Choroid plexus epithelial cell (primary cell): ENCODE measurements around the gene HPN.
"Not testable (repeated sequence)": the region's sequence is repeated elsewhere in the genome, so short reads cannot be mapped to it uniquely, and the experiment has no call there.

Experiments
- DNase-seq: peaks from one replicate; pipeline ENCODE4 v3.0.0-alpha.2; 2010; ENCODE audit warnings: low read depth
- H3K4me3 ChIP-seq: 2 replicates; pipeline ENCODE4 v1.5.1; 2011; ENCODE audit warnings: low read depth, mild to moderate bottlenecking, control low read depth, low read length, moderate library complexity
- TF ChIP-seq, protein P1 (sequence below): conservative IDR thresholded peaks from 2 replicates; pipeline ENCODE4 v1.5.1; 2011; ENCODE audit warnings: low read depth, mild to moderate bottlenecking, control low read depth, inconsistent platforms, low read length, moderate library complexity

The HPN gene

DNA sequence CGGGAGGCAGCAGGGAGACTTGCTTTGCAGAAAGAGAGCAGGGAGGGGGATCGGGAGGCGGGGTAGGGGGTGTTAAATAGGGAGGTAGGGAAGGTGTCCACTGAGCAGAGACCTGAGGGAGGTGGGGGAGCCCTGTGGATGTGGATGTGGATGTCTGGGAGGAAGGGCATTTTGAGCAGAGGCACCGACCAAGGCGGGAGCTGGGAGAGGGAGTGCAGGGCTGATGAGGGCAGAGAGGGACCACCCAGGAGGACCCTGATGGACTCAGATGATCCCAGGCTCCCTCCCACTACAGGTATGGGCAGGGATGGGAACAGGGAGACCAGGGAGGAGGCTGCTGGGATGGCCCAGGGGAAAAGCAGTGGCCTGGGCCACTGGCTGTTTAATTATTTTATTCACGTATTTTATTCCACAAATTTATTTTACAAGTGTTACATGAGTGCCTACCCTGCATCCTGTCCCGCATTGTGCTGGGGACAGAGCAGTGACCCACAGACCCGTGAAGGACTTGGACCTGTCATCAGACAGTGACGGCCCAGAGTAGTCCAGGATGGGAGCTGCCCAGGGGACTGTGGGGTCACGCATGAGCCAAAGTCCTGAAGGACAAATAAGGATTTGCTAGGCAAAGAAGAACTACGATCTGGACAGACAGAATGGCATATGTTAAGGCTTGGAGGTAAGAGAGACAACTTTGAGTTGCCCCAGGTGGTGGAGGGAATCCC is 36.1 kb upstream of the HPN start:
- no peak for DNase-seq
- TF ChIP-seq, protein P1, sequence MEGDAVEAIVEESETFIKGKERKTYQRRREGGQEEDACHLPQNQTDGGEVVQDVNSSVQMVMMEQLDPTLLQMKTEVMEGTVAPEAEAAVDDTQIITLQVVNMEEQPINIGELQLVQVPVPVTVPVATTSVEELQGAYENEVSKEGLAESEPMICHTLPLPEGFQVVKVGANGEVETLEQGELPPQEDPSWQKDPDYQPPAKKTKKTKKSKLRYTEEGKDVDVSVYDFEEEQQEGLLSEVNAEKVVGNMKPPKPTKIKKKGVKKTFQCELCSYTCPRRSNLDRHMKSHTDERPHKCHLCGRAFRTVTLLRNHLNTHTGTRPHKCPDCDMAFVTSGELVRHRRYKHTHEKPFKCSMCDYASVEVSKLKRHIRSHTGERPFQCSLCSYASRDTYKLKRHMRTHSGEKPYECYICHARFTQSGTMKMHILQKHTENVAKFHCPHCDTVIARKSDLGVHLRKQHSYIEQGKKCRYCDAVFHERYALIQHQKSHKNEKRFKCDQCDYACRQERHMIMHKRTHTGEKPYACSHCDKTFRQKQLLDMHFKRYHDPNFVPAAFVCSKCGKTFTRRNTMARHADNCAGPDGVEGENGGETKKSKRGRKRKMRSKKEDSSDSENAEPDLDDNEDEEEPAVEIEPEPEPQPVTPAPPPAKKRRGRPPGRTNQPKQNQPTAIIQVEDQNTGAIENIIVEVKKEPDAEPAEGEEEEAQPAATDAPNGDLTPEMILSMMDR: no peak
- H3K4me3 ChIP-seq: no peak overlapping the region

DNA sequence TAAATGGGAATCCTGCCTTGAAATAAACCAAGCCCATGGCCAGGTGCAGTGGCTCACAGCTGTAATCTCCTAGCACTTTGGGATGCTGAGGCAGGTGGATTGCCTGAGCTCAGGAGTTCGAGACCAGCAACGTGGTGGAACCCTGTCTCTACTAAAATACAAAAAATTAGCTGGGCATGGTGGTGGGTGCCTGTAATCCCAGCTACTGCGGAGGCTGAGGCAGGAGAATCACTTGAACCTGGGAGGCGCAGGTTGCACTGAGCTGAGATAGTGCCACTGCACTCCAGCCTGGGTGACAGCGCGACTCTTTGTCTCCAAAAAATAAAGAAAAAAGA is 35.5 kb upstream of the HPN start:
- not testable (repeated sequence) for DNase-seq, H3K4me3 ChIP-seq

DNA sequence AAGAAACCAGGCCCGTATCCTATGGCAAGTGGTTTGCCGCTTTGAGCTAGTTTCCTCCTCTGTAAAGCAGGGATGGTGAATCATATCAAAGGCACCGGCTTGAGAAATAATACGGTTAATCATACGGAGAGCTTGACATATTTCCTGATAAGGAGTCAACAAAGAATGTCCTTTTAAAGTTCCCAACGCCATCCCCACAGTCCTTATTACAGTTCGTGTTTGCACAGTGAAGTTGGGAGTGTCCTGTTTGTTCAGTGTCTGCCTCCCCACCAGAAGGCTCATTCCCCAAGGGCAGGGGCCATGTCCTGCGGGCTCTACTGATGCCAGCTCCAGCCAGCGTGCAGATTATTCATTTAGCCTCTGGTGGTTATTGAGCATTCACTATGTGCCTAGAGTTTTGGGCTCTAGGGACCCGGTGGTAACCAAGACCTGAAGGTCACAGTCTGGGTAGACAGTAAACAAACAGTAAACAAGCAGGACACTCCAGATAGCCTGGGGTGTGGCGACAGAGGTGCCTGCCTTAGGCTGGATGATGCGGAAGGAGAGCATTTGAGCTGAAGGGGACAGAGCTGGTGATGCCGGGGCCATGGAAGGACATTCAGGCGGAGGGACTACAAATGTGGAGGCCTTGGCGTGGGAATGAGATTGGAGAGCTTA is 35.1 kb upstream of the HPN start:
- TF ChIP-seq, protein P1: no peak
- DNase-seq: peak; percentile 71
- H3K4me3 ChIP-seq: no peak overlapping the region

DNA sequence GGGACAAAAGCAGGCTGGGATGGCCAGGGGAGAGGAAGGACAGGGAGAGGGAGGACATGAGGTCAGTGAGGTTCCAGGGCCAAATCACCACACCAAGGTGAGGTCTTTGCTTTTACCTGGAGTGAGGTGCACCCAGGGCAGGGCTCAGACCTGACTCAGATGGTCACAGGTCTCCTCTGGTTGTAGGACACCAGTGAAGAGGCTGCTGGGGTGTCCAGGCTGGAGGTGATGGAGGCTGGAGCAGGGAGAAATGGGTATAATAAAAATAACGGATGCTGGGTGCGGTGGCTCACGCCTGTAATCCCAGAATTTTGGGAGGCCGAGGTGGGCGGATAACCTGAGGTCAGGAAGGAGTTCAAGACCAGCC is 34.5 kb upstream of the HPN start:
- H3K4me3 ChIP-seq: no peak overlapping the region
- TF ChIP-seq, protein P1: no peak
- no peak for DNase-seq

DNA sequence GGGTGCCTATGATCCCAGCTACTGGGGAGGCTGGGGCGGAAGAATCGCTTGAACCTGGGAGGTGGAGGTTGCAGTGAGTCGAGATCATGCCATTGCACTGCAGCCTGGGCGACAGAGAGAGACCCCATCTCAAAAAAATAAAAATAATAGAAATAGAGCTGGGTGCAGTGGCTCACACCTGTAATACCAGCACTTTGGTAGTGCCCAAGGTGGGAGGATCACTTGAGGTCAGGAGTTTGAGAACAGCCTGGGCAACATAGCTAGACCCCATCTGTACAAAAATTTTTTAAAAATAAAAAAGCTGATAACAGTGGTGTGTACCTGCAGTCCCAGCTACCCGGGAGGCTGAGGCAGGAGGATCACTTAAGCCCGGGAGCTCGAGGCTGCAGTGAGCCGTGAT is 34.1 kb upstream of the HPN start:
- H3K4me3 ChIP-seq, DNase-seq: not testable (repeated sequence)

DNA sequence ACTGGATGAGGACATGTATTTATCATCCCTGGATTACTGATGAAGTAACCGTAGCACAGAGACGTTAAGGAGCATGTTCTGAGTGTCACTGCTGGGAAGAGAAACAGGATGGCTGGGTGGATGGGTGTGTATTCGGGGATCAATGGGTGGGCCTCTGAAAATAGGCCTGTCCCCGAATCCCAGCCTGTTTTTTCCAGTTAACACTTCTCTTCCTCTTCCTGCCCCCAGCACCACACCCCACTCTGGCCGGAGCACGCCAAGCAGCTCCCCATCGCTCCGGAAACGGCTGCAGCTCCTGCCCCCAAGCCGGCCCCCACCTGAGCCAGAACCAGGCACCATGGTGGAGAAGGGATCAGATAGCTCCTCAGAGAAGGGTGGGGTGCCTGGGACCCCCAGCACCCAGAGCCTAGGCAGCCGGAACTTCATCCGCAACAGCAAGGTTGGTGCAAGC is 32.6 kb upstream of the HPN start:
- no peak overlapping the region for H3K4me3 ChIP-seq
- TF ChIP-seq, protein P1: no peak
- DNase-seq: no peak

DNA sequence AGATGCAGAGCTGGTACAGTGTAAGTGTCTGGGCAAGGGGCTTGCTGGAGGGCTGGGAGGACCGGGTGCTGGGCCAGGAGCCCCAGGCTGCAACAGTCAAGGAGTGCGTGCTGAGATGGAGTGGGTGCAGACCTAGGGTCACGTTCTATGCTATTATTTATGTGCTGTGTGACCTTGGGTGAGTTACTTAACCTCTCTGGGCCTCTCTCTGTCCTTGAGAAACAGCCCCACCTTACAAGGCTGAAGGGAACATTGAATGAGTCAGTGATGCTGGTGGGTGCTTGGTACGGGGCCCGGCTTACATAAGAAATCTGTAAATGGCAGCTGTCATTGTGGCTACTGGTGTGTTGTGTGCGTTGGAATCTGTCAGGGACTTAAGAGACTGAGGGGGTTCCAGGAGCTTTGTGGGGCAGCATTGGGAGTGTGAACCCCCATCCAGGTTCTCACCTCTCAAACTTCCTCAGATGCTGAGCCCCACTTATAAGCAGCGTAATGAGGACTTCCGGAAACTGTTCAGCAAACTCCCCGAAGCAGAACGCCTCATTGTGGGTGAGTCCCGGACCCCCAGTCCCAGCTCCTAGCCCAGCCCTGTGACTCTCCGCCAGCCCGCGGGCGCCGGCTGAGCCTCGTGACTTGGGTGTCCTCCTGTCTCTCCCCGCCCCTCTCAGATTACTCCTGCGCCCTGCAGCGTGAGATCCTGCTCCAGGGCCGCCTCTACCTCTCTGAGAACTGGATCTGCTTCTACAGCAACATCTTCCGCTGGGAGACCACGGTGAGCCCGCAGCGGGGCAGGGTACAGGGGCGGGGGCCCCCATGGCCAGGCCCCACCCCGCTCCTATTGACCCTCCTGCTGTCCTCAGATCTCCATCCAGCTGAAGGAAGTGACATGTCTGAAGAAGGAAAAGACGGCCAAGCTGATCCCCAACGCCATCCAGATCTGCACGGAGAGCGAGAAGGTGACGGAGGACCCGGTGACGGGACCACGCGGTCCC is 31.8 kb upstream of the HPN start:
- TF ChIP-seq, protein P1: no peak
- DNase-seq: no peak
- H3K4me3 ChIP-seq: no peak overlapping the region
